HG03354 (cell line): Measurements from ENCODE around the gene GRK3.
"Not testable (repeated sequence)": the region's sequence is repeated elsewhere in the genome, so short reads cannot be mapped to it uniquely, and the experiment has no call there.

ENCODE experiments used
- ATAC-seq: cut with Tn5 transposase; IDR thresholded peaks from one replicate; pipeline ENCODE4 v1.9.1; 2021; ENCODE audit warnings: mild to moderate bottlenecking; ENCODE audit not compliant: unreplicated experiment, poor library complexity, severe bottlenecking

The GRK3 gene

DNA sequence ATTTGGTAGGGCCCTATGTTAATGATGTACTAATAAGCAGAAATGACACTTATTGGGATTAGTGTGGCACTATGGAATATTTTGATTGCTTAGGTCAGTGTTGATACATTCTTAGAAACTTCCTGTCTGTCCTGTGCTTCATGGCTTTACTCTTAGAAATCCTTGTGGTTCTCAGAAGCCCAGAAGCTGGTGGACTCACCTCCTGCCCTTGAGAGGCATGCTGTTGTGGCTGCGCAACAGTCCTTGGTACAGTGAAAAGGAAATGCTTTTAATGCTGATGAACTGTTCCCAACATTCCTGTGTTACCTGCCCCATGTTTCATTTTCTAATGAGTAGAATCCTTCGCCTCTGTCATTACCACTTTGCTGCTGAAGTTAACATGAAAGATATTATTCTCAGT lies 125.2 kb downstream of the GRK3 start:
- ATAC-seq, result no peak

DNA sequence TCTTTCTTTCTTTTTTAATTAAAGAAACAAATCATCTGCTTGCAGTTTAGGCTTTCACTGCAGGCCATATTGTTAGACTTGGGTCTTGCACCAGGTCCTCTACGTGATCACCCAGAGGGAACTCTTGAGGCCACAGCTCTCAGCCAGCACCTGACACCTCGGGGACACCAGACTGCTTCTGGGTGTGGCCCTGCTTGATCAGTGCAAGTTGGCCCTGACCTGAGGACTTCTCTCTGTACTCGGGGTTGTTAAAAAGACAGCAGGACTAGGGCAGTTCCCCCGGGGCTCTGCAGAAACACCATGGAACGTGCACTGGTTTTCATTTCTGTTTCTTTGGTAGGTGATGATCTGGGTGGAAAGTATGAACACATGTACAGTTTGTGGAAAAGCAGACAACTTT lies 126.3 kb downstream of the GRK3 start:
- no peak for ATAC-seq

DNA sequence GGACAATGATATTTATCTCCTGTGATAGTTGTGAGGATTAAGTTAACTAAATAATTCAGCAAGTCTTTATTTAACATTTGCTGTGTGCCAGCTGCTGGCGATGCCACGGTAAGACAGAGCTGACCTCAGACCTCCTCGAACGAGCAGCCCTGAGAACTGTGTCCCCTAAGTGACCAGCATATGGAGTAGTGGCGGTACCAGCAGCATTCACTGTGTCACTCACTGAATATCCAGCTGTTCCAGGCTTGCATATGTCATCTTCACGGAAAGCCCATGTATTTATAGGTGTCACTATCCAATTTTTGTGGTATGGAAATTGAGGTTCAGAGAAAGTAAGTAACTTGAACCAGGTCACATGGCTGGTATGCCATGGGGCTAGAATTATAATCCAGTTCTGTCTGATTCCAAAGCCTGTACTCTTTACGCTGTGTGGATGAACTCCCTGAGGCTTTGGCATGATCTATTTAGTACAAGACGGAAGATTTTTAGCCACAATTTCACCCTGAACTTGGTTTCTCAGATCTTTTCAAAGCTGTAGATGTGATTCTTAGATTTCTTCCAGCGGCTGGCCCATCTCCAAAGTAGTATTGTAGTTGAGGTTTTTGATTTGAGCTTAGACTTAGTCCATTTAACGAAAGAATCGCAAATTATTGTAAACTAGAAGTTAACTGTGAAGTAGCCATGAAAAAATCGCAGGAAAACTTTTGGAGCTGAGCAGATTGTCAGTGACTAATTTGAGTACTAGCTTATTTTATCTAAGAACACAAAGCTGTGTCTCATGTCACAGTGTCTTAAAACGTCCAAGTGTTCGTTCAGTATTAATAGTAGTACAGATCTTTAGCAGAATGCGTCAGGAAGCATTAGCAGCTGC lies 128.2 kb downstream of the GRK3 start:
- no peak for ATAC-seq

DNA sequence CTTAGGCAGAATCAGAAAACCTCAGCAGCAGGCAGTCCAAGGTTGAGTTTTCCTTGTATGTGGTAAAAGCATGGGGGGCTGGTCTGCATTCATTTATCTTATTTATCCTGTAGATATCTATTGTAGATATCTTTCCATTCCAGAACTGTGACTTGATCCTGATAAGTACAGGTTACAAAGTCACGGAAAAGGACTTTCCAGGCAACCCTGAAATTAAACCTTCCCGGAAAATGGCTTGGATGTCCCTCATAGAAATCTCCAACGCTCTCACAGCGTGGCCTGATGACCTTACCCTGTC lies 128.7 kb downstream of the GRK3 start:
- no peak for ATAC-seq

DNA sequence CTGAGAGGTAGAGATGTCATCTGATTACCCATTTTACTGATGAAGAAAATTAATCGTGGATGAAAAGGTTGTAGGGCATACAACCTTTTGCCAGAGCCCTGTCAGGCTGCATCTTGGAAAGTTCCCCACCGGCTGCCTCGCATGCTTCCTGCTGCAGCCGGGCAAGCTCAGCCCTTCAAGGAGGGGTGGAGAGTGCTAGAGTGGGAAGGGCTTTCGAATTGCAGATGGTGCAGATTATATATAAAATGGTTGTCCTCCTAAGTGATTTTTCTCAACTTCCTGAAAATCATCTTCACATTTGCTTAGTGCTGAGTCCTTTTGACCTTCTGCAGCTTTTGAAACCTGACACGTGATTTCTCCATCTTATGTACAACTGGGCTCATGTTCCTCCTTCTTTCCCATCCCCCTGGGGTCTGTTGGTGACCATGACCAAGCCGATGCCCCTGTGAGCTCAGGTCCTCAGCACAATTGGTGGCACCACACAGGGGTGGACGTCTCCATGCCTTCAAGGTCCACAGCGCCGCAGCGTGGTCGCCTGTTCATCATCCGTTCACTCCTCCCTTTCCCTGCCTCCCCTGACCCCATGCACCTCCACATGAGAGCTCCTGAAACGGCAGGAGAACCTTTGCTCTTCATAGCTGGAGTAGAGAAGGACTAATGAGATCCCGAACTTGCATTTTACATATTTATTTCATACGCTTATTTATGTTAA lies 129.9 kb downstream of the GRK3 start:
- no peak for ATAC-seq

DNA sequence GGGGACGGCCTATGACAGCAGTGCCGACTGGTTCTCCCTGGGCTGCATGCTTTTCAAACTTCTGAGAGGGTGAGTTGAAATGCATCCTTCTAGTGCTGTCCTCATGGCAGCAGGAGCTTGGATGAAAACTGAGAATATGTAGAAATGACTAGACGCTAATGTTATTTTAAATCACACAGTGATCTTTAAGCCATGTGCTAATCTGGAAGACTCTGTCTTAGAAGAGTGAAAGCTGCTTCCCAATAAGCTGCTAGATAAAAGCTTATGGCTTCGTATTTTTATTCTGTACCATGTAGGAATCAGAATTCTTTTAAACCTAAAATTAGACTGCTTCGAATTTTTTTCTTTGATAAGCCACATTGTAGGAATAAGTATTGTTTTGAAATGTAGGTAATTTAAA lies 130.7 kb downstream of the GRK3 start:
- ATAC-seq, result no peak

DNA sequence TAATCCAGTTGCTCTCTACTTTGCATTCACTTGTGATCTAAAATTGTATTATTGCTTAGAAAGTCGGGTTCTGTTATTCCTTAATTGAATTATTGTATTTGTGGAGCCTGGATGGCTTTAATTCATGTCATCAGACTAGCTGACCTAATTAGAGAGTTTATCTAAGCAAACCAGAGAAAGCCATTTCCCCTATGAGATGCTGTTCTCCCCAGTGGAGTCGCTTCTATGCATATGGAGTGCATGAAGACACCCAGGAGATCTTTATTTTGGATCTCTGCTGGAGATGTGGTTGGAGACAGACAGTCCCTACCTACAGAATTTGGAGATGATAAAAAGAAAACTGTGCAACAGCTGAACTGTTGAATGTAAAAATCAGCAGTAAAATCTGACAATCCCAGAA lies 132.3 kb downstream of the GRK3 start:
- no peak for ATAC-seq

DNA sequence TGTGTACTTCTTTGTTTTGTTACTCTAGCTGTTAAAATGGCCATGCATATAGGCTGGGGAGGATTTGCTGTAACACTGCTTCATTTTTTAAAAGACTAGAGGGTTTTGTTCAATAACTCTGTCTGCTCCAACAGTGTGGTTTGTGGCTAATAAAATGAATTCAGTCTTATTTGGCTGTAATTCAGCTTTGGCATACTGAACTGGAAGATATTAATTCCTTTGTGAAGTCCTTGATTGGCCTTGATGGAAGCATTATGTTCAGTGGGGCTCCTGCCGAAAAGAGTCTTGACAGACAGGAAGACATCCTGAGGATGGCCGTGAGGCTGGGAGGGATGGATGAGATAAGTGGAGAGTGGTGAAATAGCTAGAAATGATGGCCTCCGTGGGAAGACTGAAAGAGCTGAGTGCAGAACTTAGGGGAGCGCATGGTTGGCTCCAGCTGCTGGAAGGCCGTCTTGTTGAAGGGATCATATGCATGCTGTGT lies 132.7 kb downstream of the GRK3 start:
- ATAC-seq, result no peak

DNA sequence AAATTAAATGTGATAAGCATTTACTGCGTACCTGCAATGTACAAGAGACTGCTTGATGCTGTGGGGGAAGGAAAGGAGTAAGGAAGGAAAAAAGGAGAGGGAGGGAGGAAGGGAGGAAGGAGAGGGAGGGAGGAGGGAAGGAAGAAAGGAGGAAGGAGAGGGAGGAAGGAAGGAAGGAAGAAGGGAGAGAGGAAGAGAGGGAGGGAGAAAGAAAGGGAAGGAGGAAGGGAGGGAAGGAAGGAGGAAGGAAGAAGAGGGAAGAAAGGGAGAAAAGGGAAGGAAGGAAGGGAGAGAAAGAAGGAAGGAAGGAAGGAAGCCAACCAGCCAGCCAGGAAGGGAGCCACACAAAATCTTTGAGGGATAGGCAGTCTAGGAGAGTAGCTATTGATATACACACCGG lies 133.5 kb downstream of the GRK3 start:
- ATAC-seq, result no peak

DNA sequence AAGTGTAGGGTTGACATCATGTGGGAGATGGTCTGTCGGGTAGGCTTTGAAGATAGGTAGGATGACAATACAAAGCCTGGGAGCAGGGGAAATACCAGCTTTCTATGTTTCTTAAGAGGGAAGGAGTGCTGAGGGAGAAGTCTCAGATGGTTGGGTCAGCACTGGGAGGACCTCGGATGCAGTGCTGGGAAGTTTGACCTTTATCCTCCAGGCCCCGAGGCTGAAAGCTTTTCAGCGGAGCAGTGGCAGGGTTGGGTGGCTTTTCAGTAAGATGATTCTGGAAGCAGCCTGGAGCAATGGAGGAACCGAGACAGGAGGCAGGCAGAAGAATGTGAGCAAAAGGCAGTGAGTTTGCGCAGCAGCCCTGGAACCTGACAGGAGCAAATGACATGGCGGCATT lies 134.0 kb downstream of the GRK3 start:
- no peak for ATAC-seq

DNA sequence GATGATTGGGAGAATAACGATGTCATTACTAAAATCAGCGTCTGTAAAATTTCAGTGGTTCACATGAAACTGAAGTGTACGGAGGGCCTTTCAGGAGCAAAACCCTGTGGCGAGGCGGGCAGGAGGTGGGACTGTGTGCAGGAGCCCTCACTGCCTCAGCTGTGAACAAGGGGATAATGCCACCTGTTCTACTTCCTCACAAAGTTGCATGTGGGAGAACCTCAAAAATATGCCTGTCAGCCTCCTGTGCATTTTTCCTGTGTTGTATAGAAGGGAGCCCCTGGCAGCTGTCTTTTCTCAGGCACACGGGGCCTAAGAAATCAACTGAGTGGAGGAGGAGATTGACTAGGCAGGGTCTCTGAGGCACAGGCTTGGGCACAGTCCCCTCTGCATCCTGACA lies 134.5 kb downstream of the GRK3 start:
- ATAC-seq, result no peak

DNA sequence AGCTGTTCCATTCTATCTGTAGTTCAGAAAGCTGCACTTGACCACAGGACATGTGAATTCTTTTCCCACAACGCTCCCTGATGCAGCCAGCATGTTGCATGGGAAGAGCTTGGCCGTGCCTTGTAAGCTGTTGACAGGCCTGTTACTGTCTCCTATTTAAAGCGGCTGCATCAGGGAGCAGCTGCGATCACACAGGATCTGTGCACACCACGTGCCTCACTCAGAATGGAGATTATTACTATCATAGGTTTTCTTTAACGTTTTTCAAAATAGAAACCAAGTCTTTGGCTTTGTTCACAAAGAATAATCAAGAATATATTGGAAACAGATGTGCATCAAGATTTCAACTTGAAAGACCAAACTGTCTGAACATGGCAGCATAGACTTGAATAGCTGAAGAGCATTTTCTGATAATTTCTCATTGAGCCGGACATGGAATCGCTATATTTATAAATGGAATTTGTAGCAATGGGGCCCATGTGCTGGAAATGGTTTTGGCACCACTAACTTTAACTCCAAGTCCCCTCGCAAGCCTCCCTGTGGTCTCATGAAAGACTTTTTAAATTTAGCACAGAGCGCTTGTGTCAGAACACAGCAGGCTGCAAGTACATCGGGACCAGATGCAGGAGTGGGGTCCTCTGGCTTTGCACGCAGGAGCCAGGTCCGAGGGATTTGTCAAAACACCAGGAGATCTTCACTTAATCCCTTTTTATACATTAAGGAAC lies 136.7 kb downstream of the GRK3 start:
- ATAC-seq, result no peak

DNA sequence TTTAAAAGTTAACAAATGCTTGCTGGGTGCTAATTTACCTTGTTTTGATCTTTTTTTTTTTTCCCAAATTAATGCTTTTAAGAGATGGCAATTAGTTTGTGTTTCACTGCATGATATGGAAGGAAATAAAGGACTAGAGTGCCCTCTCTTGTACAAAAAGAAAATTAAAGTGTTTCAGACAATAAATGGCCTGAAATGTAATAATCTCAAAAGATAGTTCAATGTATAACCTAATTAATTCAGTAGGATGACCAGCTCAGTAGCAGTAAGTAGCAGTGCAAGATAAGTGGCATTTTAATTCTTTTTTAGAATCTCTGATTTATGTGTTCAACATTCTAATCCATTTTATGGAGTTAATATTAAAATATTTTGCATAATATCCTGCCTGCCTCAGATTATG lies 137.6 kb downstream of the GRK3 start:
- no peak for ATAC-seq

DNA sequence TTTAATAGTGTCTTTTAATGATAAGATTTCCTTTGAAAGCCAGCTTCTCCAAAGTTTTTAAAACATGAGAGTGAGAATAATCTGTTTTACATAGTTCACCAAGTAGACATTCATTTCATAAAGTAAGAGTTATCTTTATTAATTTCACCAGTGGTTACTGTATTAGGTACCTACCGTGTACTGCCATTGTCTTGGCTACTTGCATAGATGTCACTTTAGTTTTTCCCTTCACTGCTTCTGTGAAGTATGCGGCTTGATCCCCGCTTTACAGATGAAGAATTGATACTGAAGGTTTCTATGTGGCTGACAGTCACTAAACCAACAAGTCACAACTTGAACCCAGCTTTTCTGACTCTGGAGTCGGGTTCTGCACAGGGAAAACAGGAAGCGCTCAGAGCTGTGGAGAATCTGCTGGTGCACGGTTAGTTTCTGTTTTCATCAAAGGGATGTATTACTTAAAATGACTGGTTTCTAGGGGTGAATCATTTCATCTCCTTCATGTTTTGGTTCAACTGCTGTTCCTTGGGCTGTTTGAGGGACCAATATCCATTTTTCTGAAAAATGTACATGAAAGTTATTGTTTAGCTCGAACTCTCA lies 138.2 kb downstream of the GRK3 start:
- ATAC-seq, result no peak

DNA sequence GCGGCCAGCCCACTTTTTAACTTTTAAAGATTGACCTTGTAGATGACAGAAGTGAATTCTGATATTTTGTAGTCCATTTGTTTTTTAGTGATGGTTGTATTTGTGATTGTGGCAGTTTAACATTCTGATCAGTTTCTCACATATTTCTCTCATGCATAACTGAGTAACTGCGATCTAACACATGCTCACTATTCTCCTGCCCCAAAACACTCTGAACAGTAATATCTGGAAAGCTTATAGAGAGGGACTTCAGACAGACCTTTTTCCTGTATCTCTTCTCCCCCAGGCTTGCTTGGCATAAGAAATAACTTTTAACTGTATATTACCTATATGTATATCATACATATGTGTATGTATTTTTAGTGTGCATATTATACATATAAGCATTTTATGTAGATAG lies 140.2 kb downstream of the GRK3 start:
- no peak for ATAC-seq

DNA sequence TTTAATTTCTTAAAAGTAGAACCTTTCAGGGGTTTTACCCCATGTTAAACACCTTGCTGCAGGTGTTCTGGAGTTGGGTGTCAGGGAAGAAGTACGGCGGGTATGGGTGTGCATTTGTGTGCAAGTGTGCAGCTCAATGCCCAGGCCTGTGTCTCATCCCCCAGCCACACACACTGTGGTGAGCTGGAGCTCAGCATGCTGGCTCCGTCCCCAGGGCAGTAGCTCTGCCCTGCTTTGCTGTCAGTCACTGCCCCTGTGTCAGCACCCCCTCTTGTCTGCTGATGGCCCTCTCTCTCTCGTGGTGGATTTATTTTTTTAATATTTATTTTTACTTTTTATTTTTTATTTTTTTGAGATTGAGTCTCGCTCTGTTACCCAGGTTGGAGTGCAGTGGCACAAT lies 141.7 kb downstream of the GRK3 start:
- no peak for ATAC-seq

DNA sequence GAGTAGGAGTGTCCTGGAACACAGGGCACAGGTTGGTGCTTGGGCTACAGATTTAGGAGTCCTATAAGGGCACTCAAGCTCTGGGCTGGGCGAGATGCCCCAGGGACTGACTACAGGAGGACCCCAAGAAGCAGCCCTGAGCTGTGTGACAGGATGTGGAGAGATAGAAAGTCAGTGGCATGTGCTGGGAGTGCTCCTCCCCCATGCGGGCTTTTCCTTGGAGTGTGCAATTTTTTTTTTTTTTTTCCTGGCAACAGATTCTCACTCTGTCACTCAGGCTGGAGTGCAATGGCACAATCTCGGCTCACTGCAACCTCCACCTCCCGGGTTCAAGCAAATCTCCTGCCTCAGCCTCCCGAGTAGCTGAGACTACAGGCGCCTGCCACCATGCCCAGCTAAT lies 144.0 kb downstream of the GRK3 start:
- not testable (repeated sequence) for ATAC-seq

DNA sequence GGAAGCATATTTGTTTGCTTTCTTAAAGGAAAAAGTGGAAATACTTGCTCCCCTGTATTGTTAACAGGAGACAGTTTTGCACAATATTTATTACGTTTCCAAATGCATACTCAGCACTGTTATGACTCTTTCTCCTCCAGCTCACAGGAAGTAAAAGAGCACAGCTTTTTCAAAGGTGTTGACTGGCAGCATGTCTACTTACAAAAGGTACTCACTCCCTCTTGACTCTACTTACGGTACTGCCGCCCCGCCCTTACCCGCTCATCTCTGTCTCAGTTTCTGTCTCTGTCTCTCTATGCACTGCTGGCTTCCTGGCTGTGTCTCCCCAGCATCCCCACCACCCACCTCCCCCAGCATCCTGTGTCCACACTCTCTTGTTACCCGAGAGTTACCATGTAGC lies 145.3 kb downstream of the GRK3 start:
- no peak for ATAC-seq

DNA sequence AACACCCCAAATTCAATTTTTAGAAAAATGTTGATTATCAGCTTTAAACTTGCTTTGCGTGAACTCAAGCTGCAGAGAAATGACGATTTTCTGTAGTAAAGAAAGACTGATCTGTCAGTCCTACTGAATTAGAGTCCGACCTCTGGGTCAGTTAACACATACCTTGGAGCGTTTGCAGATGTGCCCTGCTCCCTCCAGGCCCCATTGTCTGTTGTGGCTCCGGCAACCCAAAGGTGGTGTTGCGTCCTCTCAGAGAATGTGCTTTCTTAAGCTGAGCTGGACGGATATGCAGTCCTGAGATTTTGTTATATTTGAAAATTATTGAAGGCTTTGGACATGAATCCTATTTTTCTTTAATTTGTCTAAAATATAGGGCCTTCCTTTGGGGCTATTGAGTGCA lies 146.0 kb downstream of the GRK3 start:
- no peak for ATAC-seq

DNA sequence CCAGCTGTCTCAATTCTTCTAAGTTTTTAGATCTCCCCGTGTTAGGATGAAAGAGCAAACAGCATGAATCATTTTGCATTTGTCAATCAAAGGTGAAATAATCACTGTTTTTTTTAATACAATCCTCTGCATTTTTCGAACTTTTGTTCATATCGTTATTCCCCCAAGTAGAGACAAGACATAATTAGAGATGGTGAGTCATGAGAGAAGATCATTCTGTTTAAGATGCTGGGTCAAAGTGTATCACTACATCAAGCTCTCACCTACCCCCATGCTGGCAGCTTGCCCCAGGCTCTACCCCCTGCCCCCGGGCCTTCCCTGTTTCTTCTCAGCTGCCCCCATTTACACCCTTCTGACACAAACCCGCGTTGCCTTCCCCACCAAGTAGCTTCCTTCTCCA lies 147.0 kb downstream of the GRK3 start:
- no peak for ATAC-seq
